Measurements from ENCODE around the gene CTBP2.

- TF ChIP-seq FOXK2 (IDR thresholded peaks at IDR 0.05), result no peak
- TF ChIP-seq SUZ12 (IDR thresholded peaks at IDR 0.05), result no peak
- no peak for TF ChIP-seq FOXA1 (IDR thresholded peaks at IDR 0.05)
- no peak for TF ChIP-seq FOXM1 (IDR thresholded peaks at IDR 0.05; ENCODE audit: borderline replicate concordance)
- no peak for TF ChIP-seq L3MBTL2 (conservative IDR thresholded peaks at IDR 0.05)
- no peak for TF ChIP-seq PKNOX1 (IDR thresholded peaks at IDR 0.05)
- TF ChIP-seq BHLHE40 (IDR thresholded peaks at IDR 0.05; ENCODE audit: borderline replicate concordance), result no peak
- TF ChIP-seq ELF4 (IDR thresholded peaks at IDR 0.05), result no peak
- no peak for TF ChIP-seq SP1 (IDR thresholded peaks at IDR 0.05)
- no peak for TF ChIP-seq HDGF (IDR thresholded peaks at IDR 0.05; ENCODE audit: borderline replicate concordance)
Observed at GRCh38 chr10:125067764-125068163, 92.6 kb downstream of the CTBP2 start.
